Gastroesophageal sphincter (tissue), 4 donors: ENCODE results near the gene CCDC146. TPM values are rescaled to one million over a fixed set of nuclear protein-coding genes. Genes with fewer than 3 reads are reported as not detected.
A peak's percentile ranks its signal among the peaks of the same experiment; 100 is the strongest.

Experiments
- ATAC-seq: fragments of 150-250 bp; one replicate; pipeline ENCODE4 v1.9.1; 2016; ENCODE audit warnings: mild to moderate bottlenecking, moderate library complexity
- H3K27ac ChIP-seq, 4 donors: fragments of 200-600 bp; sonication (generic) in 3 of 4; 1 replicate in 3 of 4; 2 replicates in 1 of 4; pipeline ENCODE4 v1.5.1; 2016 to 2019
- H3K27me3 ChIP-seq: fragments of 200-600 bp; sonication (generic); one replicate; pipeline ENCODE4 v1.5.1; 2019
- H3K36me3 ChIP-seq, 2 donors: fragments of 200-600 bp; sonication (generic); one replicate each; pipeline ENCODE4 v1.5.1; 2019; ENCODE audit warnings: control low read depth in 1 of 2
- H3K4me1 ChIP-seq, 3 donors: fragments of 200-600 bp; sonication (generic); 1 replicate in 2 of 3; 2 replicates in 1 of 3; pipeline ENCODE4 v1.5.1; 2016 to 2019; ENCODE audit warnings: control low read depth in 2 of 3
- H3K4me3 ChIP-seq, 2 donors: fragments of 200-600 bp; sonication (generic); one replicate each; pipeline ENCODE4 v1.5.1; 2019; ENCODE audit warnings: mild to moderate bottlenecking in 1 of 2, moderate library complexity in 1 of 2
- H3K9me3 ChIP-seq, 3 donors: fragments of 200-600 bp; sonication (generic); one replicate each; pipeline ENCODE4 v1.5.1; 2017 to 2019; ENCODE audit warnings: control low read depth in 2 of 3
- EP300 ChIP-seq: sonication (generic); formaldehyde crosslinking; IDR thresholded peaks from one replicate; pipeline ENCODE4 v1.6.1; 2017; ENCODE audit warnings: antibody characterized with exemption, mild to moderate bottlenecking
- POLR2A ChIP-seq, 2 donors: fragments of 450-650 bp; IDR thresholded peaks; one replicate each; pipeline ENCODE4 v1.6.1; 2017; ENCODE audit warnings: antibody characterized with exemption in 2 of 2, mild to moderate bottlenecking in 2 of 2, moderate library complexity in 1 of 2
- POLR2AphosphoS5 ChIP-seq: sonication (generic); formaldehyde crosslinking; IDR thresholded peaks from one replicate; pipeline ENCODE4 v1.6.1; 2017; ENCODE audit warnings: antibody characterized with exemption
- WGBS, 2 donors: methylation state at CpG; one replicate each; pipeline ENCODE4 v1.1.5; 2018; ENCODE audit warnings: low coverage in 1 of 2; 5-methylcytosine and 5-hydroxymethylcytosine counted together
- total RNA-seq, 4 donors: library from RNA; depleted of rRNA; stranded (reverse); fragments of >200 nt; gene quantifications; one replicate each; pipeline ENCODE4 v1.1.0, GENCODE V29; 2016
- TF ChIP-seq, protein P1 (sequence below), 4 experiments: fragments of 200-600 bp in 2 of 4; fragments of 450-650 bp in 2 of 4; sonication (generic) in 1 of 4; IDR thresholded peaks; one replicate each; pipeline ENCODE4 v1.5.1; 2017 to 2019; ENCODE audit warnings: antibody characterized with exemption in 4 of 4, mild to moderate bottlenecking in 2 of 4, moderate library complexity in 2 of 4

Gene CCDC146
- total RNA-seq, 4 donors from 2014 or later = 8.7 to 29.3 (median 20.1) TPM

DNA sequence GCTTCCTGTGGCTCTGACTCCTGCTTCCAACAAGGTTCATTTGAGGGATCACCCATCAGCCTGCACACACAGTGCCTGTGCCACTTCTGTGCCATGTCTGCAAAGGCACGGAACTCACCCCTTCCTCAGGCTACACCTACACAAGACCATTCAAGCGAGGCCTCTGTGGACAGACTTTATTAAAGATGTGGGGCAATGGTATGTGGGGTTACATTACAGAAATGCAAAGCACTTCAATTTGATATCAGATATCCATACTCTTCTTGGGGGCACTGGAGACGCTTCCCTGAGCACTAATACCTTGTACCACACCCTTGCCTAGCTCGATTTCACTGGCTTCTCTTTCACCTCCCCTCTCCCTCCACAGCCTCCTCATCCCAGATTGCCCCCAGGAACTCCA is 161.6 kb downstream of the CCDC146 start:
- Histone ChIP-seq H3K36me3 (peaks cover 0 to 21% of the 10 kb centered on the region in 2 donors), H3K9me3 (no peaks in the 10 kb centered on the region), H3K27me3 (no peaks in the 10 kb centered on the region), H3K4me3 (no peak overlapping the region), H3K4me1 (peaks cover 5 to 25% (median 10%) of the 10 kb centered on the region in 3 donors), H3K27ac (no peak overlapping the region)
- no peak for ATAC-seq
- 67 to 90% methylated on average over 2 to 3 of the region's 4 CpGs for WGBS, 2 donors
- TF ChIP-seq EP300 = no peak
- no peak for TF ChIP-seq POLR2A (IDR thresholded peaks at IDR 0.05)
- TF ChIP-seq, protein P1, sequence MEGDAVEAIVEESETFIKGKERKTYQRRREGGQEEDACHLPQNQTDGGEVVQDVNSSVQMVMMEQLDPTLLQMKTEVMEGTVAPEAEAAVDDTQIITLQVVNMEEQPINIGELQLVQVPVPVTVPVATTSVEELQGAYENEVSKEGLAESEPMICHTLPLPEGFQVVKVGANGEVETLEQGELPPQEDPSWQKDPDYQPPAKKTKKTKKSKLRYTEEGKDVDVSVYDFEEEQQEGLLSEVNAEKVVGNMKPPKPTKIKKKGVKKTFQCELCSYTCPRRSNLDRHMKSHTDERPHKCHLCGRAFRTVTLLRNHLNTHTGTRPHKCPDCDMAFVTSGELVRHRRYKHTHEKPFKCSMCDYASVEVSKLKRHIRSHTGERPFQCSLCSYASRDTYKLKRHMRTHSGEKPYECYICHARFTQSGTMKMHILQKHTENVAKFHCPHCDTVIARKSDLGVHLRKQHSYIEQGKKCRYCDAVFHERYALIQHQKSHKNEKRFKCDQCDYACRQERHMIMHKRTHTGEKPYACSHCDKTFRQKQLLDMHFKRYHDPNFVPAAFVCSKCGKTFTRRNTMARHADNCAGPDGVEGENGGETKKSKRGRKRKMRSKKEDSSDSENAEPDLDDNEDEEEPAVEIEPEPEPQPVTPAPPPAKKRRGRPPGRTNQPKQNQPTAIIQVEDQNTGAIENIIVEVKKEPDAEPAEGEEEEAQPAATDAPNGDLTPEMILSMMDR (IDR thresholded peaks at IDR 0.05) = no peak
- TF ChIP-seq POLR2AphosphoS5 = no peak

- no peaks in the 10 kb centered on the region for H3K27me3 ChIP-seq
- H3K4me3 ChIP-seq = no peak overlapping the region
- H3K4me1 ChIP-seq = peaks cover 5 to 25% (median 10%) of the 10 kb centered on the region in 3 donors
- 54 to 80% methylated on average over 2 of the region's 2 CpGs for WGBS, 2 donors
- no peak overlapping the region for H3K27ac ChIP-seq
- no peaks in the 10 kb centered on the region for H3K9me3 ChIP-seq
- no peak for ATAC-seq
- peaks cover 0 to 26% of the 10 kb centered on the region in 2 donors for H3K36me3 ChIP-seq
- TF ChIP-seq EP300 = no peak
- TF ChIP-seq, protein P1 (IDR thresholded peaks at IDR 0.05) = no peak
- no peak for TF ChIP-seq POLR2AphosphoS5
- TF ChIP-seq POLR2A (IDR thresholded peaks at IDR 0.05) = no peak
These were observed 162.2 kb downstream of the CCDC146 start for GRCh38 chr7:77284616-77285015.

DNA sequence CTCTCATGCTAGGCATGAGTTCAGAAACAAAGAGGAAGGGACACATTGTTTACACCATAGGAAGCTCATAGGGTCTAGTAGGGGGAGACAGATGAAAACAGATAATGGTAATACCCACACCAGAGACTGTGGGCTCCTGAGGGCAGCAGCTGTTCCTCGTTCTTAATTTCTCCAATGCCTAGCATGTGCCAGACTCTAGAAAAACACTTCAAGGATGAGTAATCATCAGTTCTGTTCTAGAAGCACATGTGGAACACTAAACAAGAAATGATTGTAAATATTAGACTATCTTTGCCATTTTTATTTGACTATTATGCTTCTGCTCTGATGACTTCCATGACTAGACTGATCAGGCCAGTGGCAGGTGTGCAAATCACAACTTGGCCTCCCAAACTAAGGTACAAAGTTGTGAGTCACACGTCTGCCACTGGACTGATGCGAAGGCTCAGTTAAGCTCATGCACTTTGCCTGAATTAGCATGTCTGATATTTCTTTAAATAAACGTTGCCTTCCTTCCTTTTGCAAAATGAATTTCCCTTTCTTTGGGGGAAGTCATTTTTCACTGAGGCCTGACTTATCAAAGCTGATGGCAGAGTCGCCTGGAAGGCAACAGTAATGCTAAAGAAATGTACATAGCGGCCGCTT is 166.4 kb downstream of the CCDC146 start:
- no peaks in the 10 kb centered on the region for H3K4me1 ChIP-seq

GRCh38 chr7:77289387-77289786 is 167.0 kb downstream of the CCDC146 start:
- Histone ChIP-seq H3K4me3 (no peak overlapping the region), H3K27me3 (no peaks in the 10 kb centered on the region), H3K36me3 (peaks cover 0 to 42% of the 10 kb centered on the region in 2 donors), H3K4me1 (no peaks in the 10 kb centered on the region), H3K9me3 (no peaks in the 10 kb centered on the region), H3K27ac (no peak overlapping the region)
- no peak for TF ChIP-seq EP300
- TF ChIP-seq POLR2A (IDR thresholded peaks at IDR 0.05) = no peak
- TF ChIP-seq, protein P1 (IDR thresholded peaks at IDR 0.05) = no peak
- no peak for TF ChIP-seq POLR2AphosphoS5
- ATAC-seq = no peak
- WGBS, 2 donors = 96% methylated on average over 3 of the region's 3 CpGs; no CpG with 5 or more reads in 1 of the 2 donors

More for the DNA sequence above, 166.4 kb downstream of the CCDC146 start:
- no peak overlapping the region for H3K27ac ChIP-seq
- peaks cover 0 to 38% of the 10 kb centered on the region in 2 donors for H3K36me3 ChIP-seq
- no peak for ATAC-seq
- H3K27me3 ChIP-seq = no peaks in the 10 kb centered on the region
- H3K4me3 ChIP-seq = no peak overlapping the region
- TF ChIP-seq, protein P1 (IDR thresholded peaks at IDR 0.05) = no peak
- peak; percentile 22 for TF ChIP-seq POLR2AphosphoS5
- WGBS, 2 donors = 51 to 72% methylated on average over 6 to 7 of the region's 7 CpGs
- H3K9me3 ChIP-seq = no peaks in the 10 kb centered on the region

DNA sequence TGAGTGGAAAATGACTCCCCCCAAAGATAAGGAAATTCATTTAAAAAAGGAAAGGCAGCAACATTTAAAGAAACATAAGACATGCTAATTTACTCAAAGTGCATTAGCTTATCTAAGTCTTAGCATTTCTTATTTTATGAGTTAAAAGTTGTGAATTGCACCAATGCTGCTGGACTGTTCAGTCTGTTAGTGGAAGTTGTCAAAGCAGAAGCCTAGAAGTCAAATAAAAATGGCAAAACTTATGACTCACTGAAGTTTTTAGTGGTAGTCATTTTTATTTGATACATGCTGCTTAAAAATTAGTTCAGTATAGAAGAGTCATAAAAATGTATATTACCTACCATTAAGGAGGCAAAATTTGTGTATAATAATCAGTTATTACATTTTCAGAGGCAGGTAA is 168.0 kb downstream of the CCDC146 start:
- Histone ChIP-seq H3K9me3 (no peaks in the 10 kb centered on the region), H3K4me3 (no peak overlapping the region), H3K27ac (no peak overlapping the region), H3K36me3 (peaks cover 0 to 42% of the 10 kb centered on the region in 2 donors), H3K27me3 (no peaks in the 10 kb centered on the region), H3K4me1 (no peaks in the 10 kb centered on the region)
- TF ChIP-seq, protein P1 (IDR thresholded peaks at IDR 0.05) = no peak
- TF ChIP-seq POLR2A (IDR thresholded peaks at IDR 0.05) (no peak), EP300 (no peak), POLR2AphosphoS5 (no peak)
- no peak for ATAC-seq
